ENCODE measurements around the gene KLF11. TPM values are rescaled to one million over a fixed set of nuclear protein-coding genes. Genes with fewer than 3 reads are reported as not detected.

The KLF11 gene
- total and polyA plus RNA-seq, 9 of the 15 experiments (the other 6 are each of a cell fraction or from before 2014, with no cell fraction given): 2.1 to 13.4 (median 6.5) TPM

- no peak for TF ChIP-seq ZNF395 (CRISPR knock-in tag; IDR thresholded peaks at IDR 0.05)
- TF ChIP-seq GTF2E2 (tag; IDR thresholded peaks at IDR 0.05): no peak
- TF ChIP-seq CREB5 (CRISPR knock-in tag; IDR thresholded peaks at IDR 0.05): no peak
- no peak for TF ChIP-seq ZNF398 (CRISPR knock-in tag; IDR thresholded peaks at IDR 0.05)
- no peak for TF ChIP-seq KAT2B (IDR thresholded peaks at IDR 0.05; ENCODE audit: low read depth, low read length)
- no peak for TF ChIP-seq TBP (optimal IDR thresholded peaks at IDR 0.05; ENCODE audit: low read depth, low read length)
- TF ChIP-seq ARID3A (IDR thresholded peaks at IDR 0.05; ENCODE audit: borderline replicate concordance, low read depth, low read length): no peak
- TF ChIP-seq NFATC3 (IDR thresholded peaks at IDR 0.05): no peak
- peak in 1 of 2 experiments; percentile 86; a peak in 1 of 4 replicates for TF ChIP-seq TEAD1 (CRISPR knock-in tag; IDR thresholded peaks at IDR 0.05)
- no peak for TF ChIP-seq BACH1 (tag; IDR thresholded peaks at IDR 0.05)
- no peak for TF ChIP-seq BCL6 (CRISPR knock-in tag; IDR thresholded peaks at IDR 0.05)
- no peak for TF ChIP-seq RBM17 (IDR thresholded peaks at IDR 0.05; ENCODE audit: borderline replicate concordance, low read depth, low read length)
- no peak for TF ChIP-seq ZSCAN29 (IDR thresholded peaks at IDR 0.05)
- no peak for TF ChIP-seq ILF3 (IDR thresholded peaks at IDR 0.05; ENCODE audit: borderline replicate concordance)
- TF ChIP-seq JUNB (CRISPR knock-in tag; conservative IDR thresholded peaks at IDR 0.05): no peak
- TF ChIP-seq ZSCAN32 (CRISPR knock-in tag; IDR thresholded peaks at IDR 0.05): no peak
- TF ChIP-seq NCOA2 (IDR thresholded peaks at IDR 0.05; ENCODE audit: partially characterized antibody in 2 of 2): no peak
- peak; percentile 22; the same call in 1 of the 2 replicates for TF ChIP-seq MXI1 (IDR thresholded peaks at IDR 0.05; ENCODE audit: low read depth, low read length)
- TF ChIP-seq JUND (IDR thresholded peaks at IDR 0.05; ENCODE audit: borderline replicate concordance, low read depth, low read length): no peak
- TF ChIP-seq JUND (tag; IDR thresholded peaks at IDR 0.05; ENCODE audit: borderline replicate concordance, low read depth, low read length): no peak; the same call in 2 of the 3 replicates
- TF ChIP-seq HNRNPUL1 (IDR thresholded peaks at IDR 0.05; ENCODE audit: low read length): no peak
- no peak for TF ChIP-seq GTF2A2 (tag; IDR thresholded peaks at IDR 0.05)
- TF ChIP-seq HLTF (IDR thresholded peaks at IDR 0.05): no peak
Observed at GRCh38 chr2:10043256-10043905, at the start of gene KLF11 (continued).
